ENCODE measurements around the gene PDCD10.

PDCD10 gene

DNA sequence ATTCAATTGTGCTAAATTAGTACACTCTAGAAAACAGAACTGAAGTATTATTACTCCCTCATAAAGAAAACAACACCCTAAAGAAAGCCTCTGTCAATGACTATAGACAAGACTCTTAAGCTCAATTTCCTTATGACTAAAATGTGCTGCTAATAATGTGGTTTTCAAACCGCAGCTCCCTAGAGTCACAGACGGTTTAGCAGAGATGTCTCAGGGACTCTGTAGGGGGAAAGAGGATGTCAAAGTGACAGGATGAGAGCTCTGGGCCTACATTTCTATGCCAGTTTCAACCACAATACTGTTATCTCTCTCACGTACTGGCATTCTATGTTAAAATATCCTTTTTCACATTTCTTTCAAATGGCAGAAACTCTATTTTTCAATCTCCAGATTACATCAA, 43.3 kb downstream of the PDCD10 start:
- TF ChIP-seq, protein P1, sequence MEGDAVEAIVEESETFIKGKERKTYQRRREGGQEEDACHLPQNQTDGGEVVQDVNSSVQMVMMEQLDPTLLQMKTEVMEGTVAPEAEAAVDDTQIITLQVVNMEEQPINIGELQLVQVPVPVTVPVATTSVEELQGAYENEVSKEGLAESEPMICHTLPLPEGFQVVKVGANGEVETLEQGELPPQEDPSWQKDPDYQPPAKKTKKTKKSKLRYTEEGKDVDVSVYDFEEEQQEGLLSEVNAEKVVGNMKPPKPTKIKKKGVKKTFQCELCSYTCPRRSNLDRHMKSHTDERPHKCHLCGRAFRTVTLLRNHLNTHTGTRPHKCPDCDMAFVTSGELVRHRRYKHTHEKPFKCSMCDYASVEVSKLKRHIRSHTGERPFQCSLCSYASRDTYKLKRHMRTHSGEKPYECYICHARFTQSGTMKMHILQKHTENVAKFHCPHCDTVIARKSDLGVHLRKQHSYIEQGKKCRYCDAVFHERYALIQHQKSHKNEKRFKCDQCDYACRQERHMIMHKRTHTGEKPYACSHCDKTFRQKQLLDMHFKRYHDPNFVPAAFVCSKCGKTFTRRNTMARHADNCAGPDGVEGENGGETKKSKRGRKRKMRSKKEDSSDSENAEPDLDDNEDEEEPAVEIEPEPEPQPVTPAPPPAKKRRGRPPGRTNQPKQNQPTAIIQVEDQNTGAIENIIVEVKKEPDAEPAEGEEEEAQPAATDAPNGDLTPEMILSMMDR (IDR thresholded peaks at IDR 0.05; ENCODE audit: insufficient read depth, missing control alignments) = no peak
- FAIRE-seq = no peak
- no peak for DNase-seq (ENCODE audit: insufficient read length, low spot score)

DNA sequence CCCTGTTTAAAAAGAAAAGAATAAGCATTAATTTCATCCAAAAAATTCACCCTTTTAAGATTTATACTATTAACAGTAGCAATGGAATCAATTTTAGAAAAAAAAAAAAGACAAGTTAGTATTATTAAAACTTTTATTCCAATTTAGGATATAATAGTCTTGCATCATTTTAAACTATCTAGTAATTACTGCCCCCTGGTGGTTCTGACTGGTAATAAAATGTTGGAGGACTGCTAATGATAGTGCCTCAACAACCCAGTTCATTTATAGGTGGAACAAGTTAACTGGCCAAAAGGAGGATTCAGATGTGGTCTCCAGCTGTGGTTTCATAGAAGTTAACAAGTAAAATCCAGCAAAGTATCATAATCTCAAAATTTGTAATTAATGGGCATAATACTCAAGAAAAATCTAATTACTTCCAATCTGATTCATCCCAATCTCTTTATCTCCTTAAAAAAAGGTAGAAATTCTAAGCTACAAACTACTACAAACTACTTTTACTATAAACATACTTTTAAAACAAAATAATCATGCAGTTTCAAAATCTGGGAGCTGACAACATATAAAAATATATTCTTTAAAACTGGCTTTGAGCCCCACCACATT, 50.2 kb downstream of the PDCD10 start:
- DNase-seq (ENCODE audit: insufficient read length, low spot score) (no peak), FAIRE-seq (peak; percentile 53)
- TF ChIP-seq, protein P1 (IDR thresholded peaks at IDR 0.05; ENCODE audit: insufficient read depth, missing control alignments) = peak; percentile 72

DNA sequence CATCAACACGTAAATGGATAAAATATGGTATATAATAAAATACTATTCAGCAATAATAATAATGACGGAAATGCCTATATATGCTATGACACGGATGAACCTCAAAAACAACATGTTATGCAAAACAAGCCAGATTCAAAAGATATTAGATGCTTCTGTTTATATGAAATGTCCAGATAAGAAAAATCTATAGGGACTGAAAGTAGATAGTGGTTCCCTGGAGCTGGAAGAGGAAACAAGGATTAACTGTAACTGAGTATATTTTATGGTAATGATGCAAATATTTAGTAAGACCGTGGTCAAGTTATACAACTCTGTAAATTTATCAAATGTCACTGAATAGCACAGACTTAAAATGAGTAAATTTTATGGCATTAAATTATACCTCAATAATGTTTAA, 55.2 kb downstream of the PDCD10 start:
- DNase-seq (ENCODE audit: insufficient read length, low spot score) = no peak
- no peak for FAIRE-seq
- TF ChIP-seq, protein P1 (IDR thresholded peaks at IDR 0.05; ENCODE audit: insufficient read depth, missing control alignments) = no peak

DNA sequence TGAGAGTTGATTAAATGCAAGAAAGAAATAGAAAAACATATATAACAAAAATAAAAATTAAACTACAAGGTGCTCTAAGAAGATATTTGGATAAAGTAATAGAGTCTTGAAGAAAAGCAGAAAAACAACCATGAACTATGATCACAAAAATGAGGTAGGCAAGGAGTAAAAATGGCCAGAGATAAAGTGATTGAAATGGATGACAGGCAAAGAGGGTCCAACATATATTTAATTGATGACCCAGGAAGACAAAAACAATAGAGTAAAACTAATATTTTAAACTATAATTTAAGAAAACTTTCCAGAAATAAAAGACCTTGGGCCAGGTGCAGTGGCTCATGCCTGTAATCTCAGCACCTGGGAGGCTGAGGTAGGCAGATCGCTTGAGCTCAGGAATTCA, 58.8 kb downstream of the PDCD10 start:
- no peak for DNase-seq (ENCODE audit: insufficient read length, low spot score)
- TF ChIP-seq, protein P1 (IDR thresholded peaks at IDR 0.05; ENCODE audit: insufficient read depth, missing control alignments) = no peak
- FAIRE-seq = no peak

DNA sequence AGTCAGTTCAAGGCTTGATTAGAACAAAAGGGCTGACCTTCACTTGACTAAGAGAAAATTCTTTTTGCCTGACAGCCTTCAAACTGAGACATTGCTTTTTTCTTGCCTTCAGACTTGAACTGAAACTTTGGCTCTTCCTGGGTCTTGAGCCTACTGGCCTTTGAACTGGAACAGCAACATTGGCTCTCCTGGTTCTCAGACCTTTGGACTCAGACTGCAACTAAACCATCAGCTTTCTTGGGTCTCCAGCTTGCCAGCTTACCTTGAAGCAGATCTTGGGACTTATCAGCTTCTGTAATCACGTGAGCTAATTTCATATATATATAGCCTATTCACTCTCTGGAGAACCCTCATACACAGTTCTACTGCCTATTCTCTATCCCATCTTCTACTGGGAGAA, 61.5 kb downstream of the PDCD10 start:
- DNase-seq (ENCODE audit: insufficient read length, low spot score) = no peak
- TF ChIP-seq, protein P1 (IDR thresholded peaks at IDR 0.05; ENCODE audit: insufficient read depth, missing control alignments) = no peak
- no peak for FAIRE-seq

DNA sequence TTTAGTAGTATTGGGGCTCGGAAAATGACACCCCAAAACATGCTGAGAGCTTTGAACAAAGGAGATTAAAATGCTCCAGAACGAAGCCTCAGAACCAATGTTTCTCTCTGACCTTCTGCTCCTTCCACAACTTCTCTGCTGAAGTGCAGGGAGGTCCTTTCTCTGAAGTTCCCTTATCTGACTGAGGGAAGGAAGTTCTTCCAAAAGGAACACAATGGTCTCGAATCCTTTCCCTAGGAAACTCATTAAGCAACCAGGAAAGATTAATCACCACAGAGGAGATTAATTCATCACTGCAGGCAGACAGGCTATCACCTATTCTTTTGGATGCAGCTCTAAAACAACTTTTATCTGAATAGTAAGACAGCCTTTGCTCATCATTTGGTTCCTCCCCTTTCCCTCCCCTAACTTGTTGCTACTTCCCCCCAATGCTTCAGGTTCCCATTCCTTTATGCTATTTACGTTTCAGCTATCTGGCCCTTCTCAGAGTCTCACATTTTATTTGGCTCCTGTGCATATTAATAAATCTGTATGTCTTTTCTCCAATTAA, 62.7 kb downstream of the PDCD10 start:
- DNase-seq (ENCODE audit: insufficient read length, low spot score) (no peak), FAIRE-seq (no peak)
- TF ChIP-seq, protein P1 (IDR thresholded peaks at IDR 0.05; ENCODE audit: insufficient read depth, missing control alignments) = no peak

DNA sequence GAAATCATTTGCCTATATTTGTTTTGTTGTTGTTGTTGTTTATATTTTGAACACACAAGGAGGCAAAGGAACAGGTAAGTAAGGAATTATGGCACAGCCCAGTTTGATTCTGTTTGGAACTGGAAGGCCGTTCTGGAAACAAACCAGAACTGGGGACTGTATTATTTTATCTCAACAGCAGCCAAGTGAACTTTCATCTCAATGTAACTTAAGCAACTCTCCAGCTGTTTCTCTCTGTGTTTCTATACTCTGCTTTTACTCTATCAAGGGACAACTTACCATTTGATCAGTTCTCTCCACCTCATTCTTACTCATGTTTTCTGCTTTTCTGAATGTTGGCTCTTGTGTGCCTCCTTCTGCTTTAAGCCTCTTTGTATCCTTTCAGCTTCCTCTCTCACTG, 65.0 kb downstream of the PDCD10 start:
- FAIRE-seq (no peak), DNase-seq (ENCODE audit: insufficient read length, low spot score) (no peak)
- TF ChIP-seq, protein P1 (IDR thresholded peaks at IDR 0.05; ENCODE audit: insufficient read depth, missing control alignments) = no peak

Measured in D721Med (cell line).